ENCODE measurements around the gene MUC4. TPM values are rescaled to one million over a fixed set of nuclear protein-coding genes. Genes with fewer than 3 reads are reported as not detected.

The MUC4 gene
- total RNA-seq, 2 donors from 2014 or later = 0.35 to 2.3 TPM

DNA sequence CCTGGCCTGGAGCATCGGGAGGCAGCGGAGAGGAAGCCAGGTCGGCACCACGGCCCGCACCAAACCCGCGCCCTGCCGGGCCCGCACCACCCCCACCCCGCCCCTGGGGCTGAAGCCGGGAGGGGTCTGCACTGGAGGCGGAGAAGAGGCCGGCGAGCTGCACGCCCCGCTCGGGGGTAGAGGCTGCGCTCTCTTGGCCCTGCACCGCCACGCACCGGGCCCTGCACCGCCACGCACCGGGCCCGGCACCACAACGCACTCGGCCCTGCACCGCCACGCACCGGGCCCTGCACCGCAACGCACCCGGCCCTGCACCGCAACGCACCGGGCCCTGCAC, 49.5 kb downstream of the MUC4 start:
- TF ChIP-seq, protein P1, sequence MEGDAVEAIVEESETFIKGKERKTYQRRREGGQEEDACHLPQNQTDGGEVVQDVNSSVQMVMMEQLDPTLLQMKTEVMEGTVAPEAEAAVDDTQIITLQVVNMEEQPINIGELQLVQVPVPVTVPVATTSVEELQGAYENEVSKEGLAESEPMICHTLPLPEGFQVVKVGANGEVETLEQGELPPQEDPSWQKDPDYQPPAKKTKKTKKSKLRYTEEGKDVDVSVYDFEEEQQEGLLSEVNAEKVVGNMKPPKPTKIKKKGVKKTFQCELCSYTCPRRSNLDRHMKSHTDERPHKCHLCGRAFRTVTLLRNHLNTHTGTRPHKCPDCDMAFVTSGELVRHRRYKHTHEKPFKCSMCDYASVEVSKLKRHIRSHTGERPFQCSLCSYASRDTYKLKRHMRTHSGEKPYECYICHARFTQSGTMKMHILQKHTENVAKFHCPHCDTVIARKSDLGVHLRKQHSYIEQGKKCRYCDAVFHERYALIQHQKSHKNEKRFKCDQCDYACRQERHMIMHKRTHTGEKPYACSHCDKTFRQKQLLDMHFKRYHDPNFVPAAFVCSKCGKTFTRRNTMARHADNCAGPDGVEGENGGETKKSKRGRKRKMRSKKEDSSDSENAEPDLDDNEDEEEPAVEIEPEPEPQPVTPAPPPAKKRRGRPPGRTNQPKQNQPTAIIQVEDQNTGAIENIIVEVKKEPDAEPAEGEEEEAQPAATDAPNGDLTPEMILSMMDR (conservative IDR thresholded peaks at IDR 0.05) = no peak
- H3K27me3 Mint-ChIP-seq (ENCODE audit: insufficient read depth) = peaks cover 2% of the 10 kb centered on the region
- DNase-seq = no peak
- H3K27ac Mint-ChIP-seq = no peak overlapping the region
- H3K9me3 Mint-ChIP-seq = no peaks in the 10 kb centered on the region
- 93 to 94% methylated on average over 14 to 36 of the region's 36 CpGs for WGBS, 2 experiments (ENCODE audit: insufficient coverage in 1 of 2, insufficient read length in 1 of 2)
- H3K4me3 ChIP-seq (ENCODE audit: low read length) = no peak overlapping the region
- H3K9ac ChIP-seq (ENCODE audit: extremely low read depth, low read length, poor library complexity, severe bottlenecking) = no peak overlapping the region
- H3K4me3 Mint-ChIP-seq = no peak overlapping the region
- peaks cover under 1% of the 10 kb centered on the region for H3K4me1 Mint-ChIP-seq
- H3K9me3 ChIP-seq (ENCODE audit: control insufficient read depth, low read length) = no peaks in the 10 kb centered on the region
- no peaks in the 10 kb centered on the region for H3K36me3 ChIP-seq (ENCODE audit: control insufficient read depth, insufficient read depth, low read length)
- H3K27me3 ChIP-seq (ENCODE audit: control insufficient read depth, insufficient read depth, low read length, poor library complexity, severe bottlenecking) = no peaks in the 10 kb centered on the region
- H3K27ac ChIP-seq (ENCODE audit: low read depth, low read length) = no peak overlapping the region
- no peaks in the 10 kb centered on the region for H3K4me1 ChIP-seq (ENCODE audit: control insufficient read depth, insufficient read depth, low read length)
- H3K36me3 Mint-ChIP-seq (ENCODE audit: low read depth) = no peaks in the 10 kb centered on the region

DNA sequence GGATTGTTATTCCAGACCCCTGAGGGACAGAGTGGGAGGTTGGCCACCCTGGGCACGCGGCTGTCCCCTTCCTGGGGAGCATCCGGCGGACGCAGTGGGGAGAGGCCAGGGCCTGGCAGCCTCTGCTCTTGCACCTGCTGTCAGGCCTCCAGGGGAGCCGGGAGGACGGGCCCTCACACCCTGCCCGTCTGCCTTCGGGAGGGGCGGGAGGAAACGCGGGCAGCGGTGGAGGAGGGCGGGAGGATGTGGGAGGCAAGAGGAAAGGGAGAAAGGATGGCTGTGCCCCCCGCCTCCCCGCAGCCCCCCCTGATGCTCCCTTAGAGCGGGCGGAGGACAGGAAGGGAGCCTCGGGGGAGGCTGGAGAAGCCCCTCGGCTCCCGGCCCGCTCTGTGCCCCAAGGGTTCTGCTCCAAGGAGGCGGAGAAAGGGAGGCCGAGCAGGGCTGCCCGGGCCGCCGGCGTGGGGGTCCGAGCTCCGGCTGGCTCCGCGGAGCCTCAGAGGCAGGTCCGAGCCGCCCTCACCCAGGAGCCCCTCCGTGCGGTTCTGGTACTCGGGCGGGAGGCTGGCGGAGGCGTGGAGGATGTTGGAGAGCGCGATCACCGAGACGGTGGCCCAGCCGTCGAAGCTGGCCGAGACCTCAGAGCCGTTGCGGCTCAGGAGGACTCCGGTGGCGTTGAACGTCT, 50.0 kb downstream of the MUC4 start:
- Histone ChIP-seq H3K9ac (ENCODE audit: extremely low read depth, low read length, poor library complexity, severe bottlenecking) (no peak overlapping the region), H3K9me3 (ENCODE audit: control insufficient read depth, low read length) (no peaks in the 10 kb centered on the region), H3K4me3 (ENCODE audit: low read length) (no peak overlapping the region), H3K36me3 (ENCODE audit: control insufficient read depth, insufficient read depth, low read length) (no peaks in the 10 kb centered on the region), H3K4me1 (ENCODE audit: control insufficient read depth, insufficient read depth, low read length) (no peaks in the 10 kb centered on the region), H3K27me3 (ENCODE audit: control insufficient read depth, insufficient read depth, low read length, poor library complexity, severe bottlenecking) (no peaks in the 10 kb centered on the region), H3K27ac (ENCODE audit: low read depth, low read length) (no peak overlapping the region)
- Mint-ChIP-seq H3K4me3 (no peak overlapping the region), H3K27ac (no peak overlapping the region), H3K36me3 (ENCODE audit: low read depth) (no peaks in the 10 kb centered on the region), H3K27me3 (ENCODE audit: insufficient read depth) (peaks cover 2% of the 10 kb centered on the region), H3K4me1 (peaks cover 5% of the 10 kb centered on the region), H3K9me3 (no peaks in the 10 kb centered on the region)
- 88 to 89% methylated on average over 27 to 52 of the region's 52 CpGs for WGBS, 2 experiments (ENCODE audit: insufficient coverage in 1 of 2, insufficient read length in 1 of 2)
- no peak for DNase-seq
- TF ChIP-seq, protein P1 (conservative IDR thresholded peaks at IDR 0.05) = no peak

DNA sequence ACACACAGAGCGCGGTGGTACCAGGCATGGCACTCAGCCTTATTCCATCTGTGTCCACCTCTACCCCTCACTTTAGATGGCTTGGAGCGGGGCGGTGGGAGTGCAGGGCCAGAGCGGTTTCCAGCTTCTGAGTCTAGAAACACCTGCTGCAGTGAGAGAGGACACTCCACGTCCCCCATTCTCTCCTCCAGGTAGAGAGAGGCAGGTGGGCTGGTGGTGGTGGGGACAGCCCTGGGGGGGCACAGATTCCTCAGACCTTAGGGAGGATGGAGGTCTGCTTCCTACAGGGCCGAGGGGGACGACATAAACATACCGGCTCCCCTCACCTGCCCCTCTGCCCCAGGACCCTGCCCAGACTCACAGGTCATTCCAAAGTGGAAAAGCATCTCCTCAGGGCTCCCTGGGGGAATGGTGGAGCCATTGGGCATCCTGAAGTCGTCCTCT, 50.6 kb downstream of the MUC4 start:
- Mint-ChIP-seq H3K36me3 (ENCODE audit: low read depth) (no peaks in the 10 kb centered on the region), H3K9me3 (no peaks in the 10 kb centered on the region), H3K4me3 (no peak overlapping the region), H3K27ac (no peak overlapping the region), H3K27me3 (ENCODE audit: insufficient read depth) (peaks cover 2% of the 10 kb centered on the region), H3K4me1 (peaks cover 5% of the 10 kb centered on the region)
- Histone ChIP-seq H3K4me1 (ENCODE audit: control insufficient read depth, insufficient read depth, low read length) (no peaks in the 10 kb centered on the region), H3K36me3 (ENCODE audit: control insufficient read depth, insufficient read depth, low read length) (no peaks in the 10 kb centered on the region), H3K4me3 (ENCODE audit: low read length) (no peak overlapping the region), H3K27ac (ENCODE audit: low read depth, low read length) (no peak overlapping the region), H3K9me3 (ENCODE audit: control insufficient read depth, low read length) (no peaks in the 10 kb centered on the region), H3K27me3 (ENCODE audit: control insufficient read depth, insufficient read depth, low read length, poor library complexity, severe bottlenecking) (no peaks in the 10 kb centered on the region), H3K9ac (ENCODE audit: extremely low read depth, low read length, poor library complexity, severe bottlenecking) (no peak overlapping the region)
- DNase-seq = peak; percentile 30
- 91 to 94% methylated on average over 7 to 10 of the region's 10 CpGs for WGBS, 2 experiments (ENCODE audit: insufficient coverage in 1 of 2, insufficient read length in 1 of 2)
- TF ChIP-seq, protein P1 (conservative IDR thresholded peaks at IDR 0.05) = no peak
